K562 (cell line): ENCODE measurements around the gene ZMYND15. TPM values are rescaled to one million over a fixed set of nuclear protein-coding genes. Genes with fewer than 3 reads are reported as not detected.
A peak's percentile ranks its signal among the peaks of the same experiment; 100 is the strongest.

Experiments used
- ATAC-seq: fragments of 200-7000 bp; cut with Tn5 transposase; 3 replicates; pipeline ENCODE4 v1.9.1; 2020; ENCODE audit warnings: moderate library complexity
- BruUV-seq: library from RNA; stranded (reverse); fragments of 400-500 nt; replicated peaks from 2 replicates; lab custom pipeline; 2021; lab: Mats Ljungman, UMichigan
- CTCF ChIA-PET: fragments of 300-600 bp; formaldehyde crosslinking; extraction: SDS; loops from one replicate; lab custom pipeline; 2021; ENCODE audit warnings: low intra/inter-chr PET ratio; lab: Yijun Ruan, JAX
- POLR2A ChIA-PET: fragments of 300-600, 350-650 bp; sonication (Branson Sonifier 250); formaldehyde crosslinking; extraction: SDS; loops from one replicate; lab custom pipeline; 2021; ENCODE audit warnings: antibody characterized with exemption, inconsistent platforms; lab: Yijun Ruan, JAX
- DNase-seq, 4 experiments: peaks; one replicate each; pipeline versions ENCODE4 v3.0.0 to v3.0.0-alpha.2; 2011 to 2018; ENCODE audit warnings: low spot score in 3 of 4, mixed read lengths in 3 of 4; ENCODE audit errors: extremely low read depth in 1 of 4
- FAIRE-seq: peaks from 2 replicates; lab custom pipeline; 2011; peaks lifted over from hg19 to GRCh38; lab: Jason Lieb, UNC
- H2AFZ ChIP-seq: 2 replicates; pipeline ENCODE4 v1.6.0; 2011; ENCODE audit warnings: low read depth, low read length, control low read depth, inconsistent platforms
- H3K27ac ChIP-seq: fragments of 200-600 bp; 3 replicates; pipeline ENCODE4 v1.8.0; 2011; ENCODE audit warnings: low read depth, mild to moderate bottlenecking, control low read depth, inconsistent platforms, low read length, moderate library complexity, mixed read lengths; ENCODE audit errors: extremely low read depth
- H3K27me3 ChIP-seq, 2 experiments: fragments of 300-600 bp in 1 of 2; 2 replicates in 1 of 2; 3 replicates in 1 of 2; pipeline versions ENCODE4 v1.6.0 to v1.8.0; 2011; ENCODE audit warnings: inconsistent platforms in 2 of 2, low read length in 2 of 2, mild to moderate bottlenecking in 1 of 2, mixed read lengths in 1 of 2, moderate library complexity in 1 of 2; ENCODE audit not compliant: control insufficient read depth in 2 of 2, insufficient read depth in 2 of 2
- H3K36me3 ChIP-seq: fragments of 300-600 bp; 3 replicates; pipeline ENCODE4 v1.8.0; 2011; ENCODE audit warnings: mild to moderate bottlenecking, low read length, inconsistent platforms; ENCODE audit not compliant: control insufficient read depth, insufficient read depth
- H3K4me1 ChIP-seq, 2 experiments: fragments of 200-600 bp in 1 of 2; replicated peaks in 1 of 2; 2 replicates in 1 of 2; 3 replicates in 1 of 2; pipeline versions ENCODE4 v1.5.1 to v1.8.0; 2011; ENCODE audit warnings: inconsistent platforms in 2 of 2, low read length in 2 of 2, mild to moderate bottlenecking in 1 of 2, mixed read lengths in 1 of 2, moderate library complexity in 1 of 2; ENCODE audit not compliant: control insufficient read depth in 2 of 2, insufficient read depth in 2 of 2
- H3K4me2 ChIP-seq: 2 replicates; pipeline ENCODE4 v1.6.1; 2011; ENCODE audit warnings: low read length, control low read depth, inconsistent platforms, mixed read lengths; ENCODE audit not compliant: insufficient read depth
- H3K4me3 ChIP-seq: fragments of 200-600 bp; sonication (generic), shearing (Covaris generic); 2 replicates; pipeline ENCODE4 v1.5.1; 2016; ENCODE audit warnings: control low read depth, inconsistent platforms
- H3K79me2 ChIP-seq: fragments of 200-600 bp; 3 replicates; pipeline ENCODE4 v1.8.0; 2011; ENCODE audit warnings: low read length, inconsistent platforms; ENCODE audit not compliant: control insufficient read depth, insufficient read depth
- H3K9ac ChIP-seq, 2 experiments: 2 replicates each; pipeline versions ENCODE4 v1.6.0 to v1.6.1; 2011; ENCODE audit warnings: low read depth in 2 of 2, low read length in 2 of 2, control low read depth in 1 of 2, inconsistent platforms in 1 of 2, mild to moderate bottlenecking in 1 of 2, mixed read lengths in 1 of 2; ENCODE audit not compliant: insufficient read depth in 1 of 2
- H3K9me1 ChIP-seq: one replicate; pipeline ENCODE4 v1.6.0; 2011; ENCODE audit warnings: inconsistent platforms, mild to moderate bottlenecking, low read length, moderate library complexity; ENCODE audit not compliant: control insufficient read depth, insufficient read depth
- H3K9me3 ChIP-seq: replicated peaks from 2 replicates; pipeline ENCODE4 v1.5.1; 2011; ENCODE audit warnings: low read depth, low read length, inconsistent platforms; ENCODE audit not compliant: control insufficient read depth, insufficient read depth
- H4K20me1 ChIP-seq: replicated peaks from 2 replicates; pipeline ENCODE4 v1.6.1; 2011; ENCODE audit warnings: low read length, inconsistent platforms, mixed read lengths; ENCODE audit not compliant: control insufficient read depth, insufficient read depth
- EWSR1 ChIP-seq: fragments of 450-650 bp; IDR thresholded peaks from 2 replicates; pipeline ENCODE4 v1.6.1; 2018; ENCODE audit warnings: borderline replicate concordance, mild to moderate bottlenecking, low read depth, moderate library complexity; ENCODE audit not compliant: partially characterized antibody
- HINFP ChIP-seq: fragments of 450-650 bp; conservative IDR thresholded peaks from 2 replicates; pipeline ENCODE4 v1.6.1; 2016; ENCODE audit warnings: missing genetic modification characterization, low read depth, mild to moderate bottlenecking, control low read depth, missing compliant biosample characterization
- KAT8 ChIP-seq: fragments of 450-650 bp; IDR thresholded peaks from 2 replicates; pipeline ENCODE4 v1.6.1; 2016; ENCODE audit warnings: low read depth, mild to moderate bottlenecking
- KHSRP ChIP-seq: fragments of 450-650 bp; IDR thresholded peaks from 2 replicates; pipeline ENCODE4 v1.6.1; 2017
- RB1 ChIP-seq: fragments of 450-650 bp; IDR thresholded peaks from 2 replicates; pipeline ENCODE4 v1.6.1; 2017; ENCODE audit warnings: low read depth, mild to moderate bottlenecking
- SMAD4 ChIP-seq: fragments of 250-450 bp; sonication (Bioruptor Pico); conservative IDR thresholded peaks from 2 replicates; pipeline ENCODE4 v1.8.0; 2021; ENCODE audit warnings: inconsistent platforms, mild to moderate bottlenecking, moderate library complexity
- SNIP1 ChIP-seq: fragments of 450-650 bp; IDR thresholded peaks from 2 replicates; pipeline ENCODE4 v1.7.1; 2017; ENCODE audit warnings: low read depth, mild to moderate bottlenecking
- SPI1 ChIP-seq: IDR thresholded peaks from 2 replicates; pipeline ENCODE4 v1.6.1; 2011; ENCODE audit warnings: low read depth, low read length, control low read depth, borderline replicate concordance
- ZC3H11A ChIP-seq: IDR thresholded peaks from 2 replicates; pipeline ENCODE4 v1.6.1; 2012; ENCODE audit warnings: low read depth, low read length, improper control_type of control experiment
- ZNF184 ChIP-seq: sonication (generic); formaldehyde crosslinking; IDR thresholded peaks from 2 replicates; pipeline ENCODE4 v1.5.0; 2020; ENCODE audit warnings: missing genetic modification reagents
- WGBS: fragments of 100-300 bp; shearing (Covaris generic); methylation state at CpG from one replicate; pipeline ENCODE4 v1.1.6; 2016; ENCODE audit warnings: low coverage, mixed read lengths; ENCODE audit not compliant: insufficient coverage; ENCODE audit errors: missing lambda C conversion rate; 5-methylcytosine and 5-hydroxymethylcytosine counted together
- in situ Hi-C: fragments of 300-500 bp; cut with MboI; formaldehyde crosslinking; loops from 4 replicates; pipeline ENCODE4 v1.15.0; 2018; ENCODE audit warnings: inconsistent platforms, mixed read lengths
- intact Hi-C: fragments of 100-400 bp; cut with micrococcal nuclease; formaldehyde crosslinking; loops from 2 replicates; pipeline ENCODE4 v1.14.2; 2022
- polyA plus RNA-seq, 8 experiments: library from polyadenylated mRNA; depleted of rRNA in 4 of 8; stranded (reverse) in 5 of 8; unstranded in 3 of 8; fragments of >200 nt; fragmentation: Nextera tagmentation in 2 of 8; fragmentation: Illumina TruSeq in 1 of 8; extraction: Ambion mirVana in 2 of 8; extraction: Trizol in 1 of 8; gene quantifications; 2 replicates each; pipeline versions ENCODE4 v1.2.1 to v1.2.3, GENCODE V29; 2011 to 2014; ENCODE audit warnings: inconsistent platforms in 1 of 8, missing spikeins in 1 of 8
- total RNA-seq, 7 experiments: library from RNA; depleted of rRNA in 6 of 7; stranded (reverse); fragments of >200 nt in 6 of 7; fragmentation: Illumina TruSeq in 2 of 7; extraction: Trizol in 2 of 7; gene quantifications; 2 replicates each; pipeline versions ENCODE4 v1.2.1 to v1.2.3, GENCODE V29; 2011 to 2021; ENCODE audit warnings: low replicate concordance in 1 of 7
- TF ChIP-seq, protein P1 (sequence below): fragments of 450-650 bp; formaldehyde crosslinking; IDR thresholded peaks from 2 replicates; pipeline ENCODE4 v1.4.0; 2022; ENCODE audit warnings: missing genetic modification characterization
- TF ChIP-seq, protein P2 (sequence below): IDR thresholded peaks from 2 replicates; pipeline ENCODE4 v1.6.1; 2011; ENCODE audit warnings: borderline replicate concordance, low read depth, mild to moderate bottlenecking, moderate library complexity, low read length; ENCODE audit not compliant: insufficient read depth, poor library complexity, severe bottlenecking
- TF ChIP-seq, protein P3 (sequence below): sonication (generic); formaldehyde crosslinking; IDR thresholded peaks from 2 replicates; pipeline ENCODE4 v1.8.1; 2022; ENCODE audit warnings: missing genetic modification reagents

Gene ZMYND15
- total and polyA plus RNA-seq, 9 of the 15 experiments (the other 6 are each of a cell fraction or from before 2014, with no cell fraction given), result 0.09 TPM; not detected in 8

GRCh38 chr17:4789951-4790704, 50.5 kb downstream of the ZMYND15 start:
- peak; percentile 98 for ATAC-seq
- in situ Hi-C loops, result no loop called here
- FAIRE-seq, result peak; percentile 73
- TF ChIP-seq ZC3H11A (no peak), KHSRP (no peak), ZNF184 (CRISPR knock-in tag) (no peak), EWSR1 (no peak), KAT8 (no peak), RB1 (peak; percentile 85; the same call in 1 of the 2 replicates), HINFP (tag) (no peak), SPI1 (no peak), SMAD4 (peak; percentile 83), SNIP1 (no peak)
- TF ChIP-seq, protein P1, sequence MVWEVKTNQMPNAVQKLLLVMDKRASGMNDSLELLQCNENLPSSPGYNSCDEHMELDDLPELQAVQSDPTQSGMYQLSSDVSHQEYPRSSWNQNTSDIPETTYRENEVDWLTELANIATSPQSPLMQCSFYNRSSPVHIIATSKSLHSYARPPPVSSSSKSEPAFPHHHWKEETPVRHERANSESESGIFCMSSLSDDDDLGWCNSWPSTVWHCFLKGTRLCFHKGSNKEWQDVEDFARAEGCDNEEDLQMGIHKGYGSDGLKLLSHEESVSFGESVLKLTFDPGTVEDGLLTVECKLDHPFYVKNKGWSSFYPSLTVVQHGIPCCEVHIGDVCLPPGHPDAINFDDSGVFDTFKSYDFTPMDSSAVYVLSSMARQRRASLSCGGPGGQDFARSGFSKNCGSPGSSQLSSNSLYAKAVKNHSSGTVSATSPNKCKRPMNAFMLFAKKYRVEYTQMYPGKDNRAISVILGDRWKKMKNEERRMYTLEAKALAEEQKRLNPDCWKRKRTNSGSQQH (CRISPR knock-in tag), result no peak
- TF ChIP-seq, protein P2, sequence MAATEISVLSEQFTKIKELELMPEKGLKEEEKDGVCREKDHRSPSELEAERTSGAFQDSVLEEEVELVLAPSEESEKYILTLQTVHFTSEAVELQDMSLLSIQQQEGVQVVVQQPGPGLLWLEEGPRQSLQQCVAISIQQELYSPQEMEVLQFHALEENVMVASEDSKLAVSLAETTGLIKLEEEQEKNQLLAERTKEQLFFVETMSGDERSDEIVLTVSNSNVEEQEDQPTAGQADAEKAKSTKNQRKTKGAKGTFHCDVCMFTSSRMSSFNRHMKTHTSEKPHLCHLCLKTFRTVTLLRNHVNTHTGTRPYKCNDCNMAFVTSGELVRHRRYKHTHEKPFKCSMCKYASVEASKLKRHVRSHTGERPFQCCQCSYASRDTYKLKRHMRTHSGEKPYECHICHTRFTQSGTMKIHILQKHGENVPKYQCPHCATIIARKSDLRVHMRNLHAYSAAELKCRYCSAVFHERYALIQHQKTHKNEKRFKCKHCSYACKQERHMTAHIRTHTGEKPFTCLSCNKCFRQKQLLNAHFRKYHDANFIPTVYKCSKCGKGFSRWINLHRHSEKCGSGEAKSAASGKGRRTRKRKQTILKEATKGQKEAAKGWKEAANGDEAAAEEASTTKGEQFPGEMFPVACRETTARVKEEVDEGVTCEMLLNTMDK, result peak; percentile 96
- TF ChIP-seq, protein P3, sequence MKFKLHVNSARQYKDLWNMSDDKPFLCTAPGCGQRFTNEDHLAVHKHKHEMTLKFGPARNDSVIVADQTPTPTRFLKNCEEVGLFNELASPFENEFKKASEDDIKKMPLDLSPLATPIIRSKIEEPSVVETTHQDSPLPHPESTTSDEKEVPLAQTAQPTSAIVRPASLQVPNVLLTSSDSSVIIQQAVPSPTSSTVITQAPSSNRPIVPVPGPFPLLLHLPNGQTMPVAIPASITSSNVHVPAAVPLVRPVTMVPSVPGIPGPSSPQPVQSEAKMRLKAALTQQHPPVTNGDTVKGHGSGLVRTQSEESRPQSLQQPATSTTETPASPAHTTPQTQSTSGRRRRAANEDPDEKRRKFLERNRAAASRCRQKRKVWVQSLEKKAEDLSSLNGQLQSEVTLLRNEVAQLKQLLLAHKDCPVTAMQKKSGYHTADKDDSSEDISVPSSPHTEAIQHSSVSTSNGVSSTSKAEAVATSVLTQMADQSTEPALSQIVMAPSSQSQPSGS (CRISPR knock-in tag), result 0 out of 2 replicates have a peak, but pooled peaks have one; percentile 32

More at GRCh38 chr17:4789951-4790704, 50.5 kb downstream of the ZMYND15 start:
- Histone ChIP-seq H3K9me3 (no peaks in the 10 kb centered on the region), H3K27ac (peak overlapping the region; percentile 82), H3K79me2 (peaks cover 6% of the 10 kb centered on the region; the same call in 2 of the 3 replicates), H3K9ac (peak overlapping the region; percentile 69 to 93), H3K27me3 (peaks cover 3 to 11% of the 10 kb centered on the region in 2 experiments; a peak in 3 of 5 replicates), H3K4me3 (peak overlapping the region; percentile 60), H4K20me1 (no peaks in the 10 kb centered on the region), H2AFZ (peak overlapping the region; percentile 94), H3K4me1 (peaks cover 0 to 31% of the 10 kb centered on the region in 2 experiments; a peak in 2 of 5 replicates), H3K9me1 (no peaks in the 10 kb centered on the region), H3K36me3 (no peaks in the 10 kb centered on the region), H3K4me2 (peak overlapping the region; percentile 86)
- no TSS peak for BruUV-seq
- ChIA-PET POLR2A (interaction anchor here (0.7 to 1.5 kb wide), 6 partner anchors 9 to 683 kb away, joined by 3 to 7 read pairs (median 4); partner anchors contain the start of gene ARRB2), CTCF (interaction anchor here (0.6 to 2.9 kb wide), 4 partner anchors 58 to 114 kb away, joined by 3 to 13 read pairs (median 4); partner anchors contain the start of genes ARRB2 and MED11)
- intact Hi-C loops, result loop anchor here (2.0 kb wide), 1 partner anchor 79 kb away; the partner anchor contains the start of gene ARRB2
- DNase-seq, result peak; percentile 85 to 91 (median 88)
- WGBS, result 0% methylated on average over 15 of the region's 91 CpGs
